NOMO-1 treated with DMSO at 0.1 percent for 48 hours (cell line): ENCODE results near the gene SMAD3.
"Not testable (repeated sequence)": the region's sequence is repeated elsewhere in the genome, so short reads cannot be mapped to it uniquely, and the experiment has no call there.

Experiments
- DNase-seq: peaks from one replicate; lab custom pipeline; 2025; ENCODE audit not compliant: unreplicated experiment; lab: John Stamatoyannopoulos, UW

The SMAD3 gene

DNA sequence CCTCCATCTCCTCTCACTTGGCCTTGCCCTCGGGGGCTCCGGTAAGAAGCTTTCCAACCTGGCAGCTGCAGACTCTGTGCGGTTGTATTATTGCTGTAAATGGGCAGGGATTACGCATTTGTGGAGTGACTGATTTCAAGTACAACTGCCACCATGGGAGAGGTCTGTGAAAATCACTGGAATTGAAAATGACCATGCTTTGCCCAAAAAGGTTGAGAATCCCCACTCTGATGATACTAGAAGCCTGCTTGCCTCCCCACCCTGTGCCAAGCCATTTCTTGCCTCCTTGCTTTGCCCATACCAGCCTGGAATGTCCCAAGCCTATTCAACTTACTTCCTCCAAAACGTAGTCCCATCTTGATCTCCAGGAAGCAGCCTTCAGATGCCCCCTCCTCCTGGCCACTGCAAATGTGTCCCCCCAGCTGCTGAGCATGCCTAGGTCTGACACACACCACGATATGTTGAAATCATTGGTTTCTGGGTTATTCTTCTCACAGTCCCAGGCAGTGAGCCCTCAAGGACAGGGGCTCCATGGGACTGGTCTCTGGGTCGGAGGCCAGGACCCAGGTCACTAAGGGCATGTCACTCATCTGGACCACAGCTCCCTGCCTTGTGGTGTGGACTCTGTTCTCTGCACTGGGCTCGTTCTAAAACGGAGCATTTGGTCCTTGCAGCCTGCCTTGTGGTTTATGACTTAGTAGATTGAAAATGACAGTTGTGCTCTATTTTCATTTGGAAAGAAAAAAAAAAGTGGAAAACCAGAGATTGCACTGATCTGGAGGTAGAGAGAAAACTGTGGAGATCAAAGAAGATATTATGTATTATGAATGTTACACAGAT is 42.9 kb downstream of the SMAD3 start:
- DNase-seq, result no peak

DNA sequence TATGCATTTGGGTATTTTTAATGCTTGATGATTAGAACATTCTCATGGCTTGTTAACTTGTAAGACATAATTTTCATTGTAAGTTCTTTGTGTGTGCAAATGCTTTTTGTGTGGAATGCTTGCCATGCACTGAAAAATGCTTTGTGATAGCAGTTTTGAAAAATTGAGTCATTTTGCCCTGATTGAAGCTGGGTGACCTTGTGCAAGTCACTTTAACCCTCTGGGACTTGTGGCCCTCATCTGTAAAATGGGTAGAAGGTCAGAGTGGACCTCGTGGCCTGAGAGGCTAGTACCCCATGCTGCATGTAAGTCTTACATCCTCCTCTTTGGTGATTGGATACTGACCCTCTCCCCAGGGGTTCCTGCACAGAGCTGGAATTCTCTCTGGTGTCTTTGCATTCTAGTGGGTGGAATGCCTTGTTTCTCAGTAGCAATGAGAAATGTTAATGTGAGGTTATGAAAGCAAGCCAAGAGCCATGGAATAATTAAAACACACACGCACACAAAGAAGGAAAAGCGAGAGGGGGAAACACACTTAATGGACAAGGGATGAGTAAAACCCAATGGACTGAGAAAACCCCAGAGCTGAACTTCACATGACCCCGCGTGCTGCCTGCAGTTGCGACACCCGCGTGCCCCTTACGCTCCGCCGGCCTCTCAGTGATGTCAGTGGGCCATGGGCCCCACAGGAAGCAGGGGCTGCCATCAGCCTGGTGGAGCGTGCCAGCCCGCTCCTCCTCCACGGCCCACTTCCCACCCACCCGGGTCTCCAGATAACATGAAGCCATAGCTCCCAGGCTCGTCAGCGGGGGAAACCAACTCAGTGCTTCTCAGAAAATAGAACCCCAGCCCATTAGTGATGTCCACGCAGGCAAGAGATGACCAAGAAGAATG is 44.0 kb downstream of the SMAD3 start:
- DNase-seq, result peak; percentile 76

DNA sequence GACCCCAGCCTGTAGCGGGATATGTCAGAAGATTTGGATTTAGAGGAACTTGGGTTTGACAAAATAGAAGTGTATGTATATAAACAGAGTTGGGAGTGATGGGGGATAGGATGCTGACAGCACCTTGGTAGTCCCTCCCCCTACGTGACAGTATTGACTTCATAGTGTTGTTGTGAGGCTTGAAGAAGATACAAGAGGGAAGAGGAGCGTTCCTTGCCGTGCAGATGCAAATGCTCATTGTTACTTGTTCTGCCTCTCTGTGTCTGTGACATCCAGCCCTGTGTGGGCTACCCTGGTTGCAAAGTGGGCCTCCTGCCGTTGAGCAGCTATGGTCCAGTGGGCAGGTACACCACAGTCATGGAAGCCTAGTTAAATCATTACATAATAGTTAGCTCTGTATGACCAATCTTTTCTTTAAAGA is 45.0 kb downstream of the SMAD3 start:
- no peak for DNase-seq

- DNase-seq, result peak; percentile 34
Measured at GRCh38 chr15:67110958-67111864, 45.8 kb downstream of the SMAD3 start.

- DNase-seq, result no peak
Measured at GRCh38 chr15:67114046-67114445, 48.6 kb downstream of the SMAD3 start.

DNA sequence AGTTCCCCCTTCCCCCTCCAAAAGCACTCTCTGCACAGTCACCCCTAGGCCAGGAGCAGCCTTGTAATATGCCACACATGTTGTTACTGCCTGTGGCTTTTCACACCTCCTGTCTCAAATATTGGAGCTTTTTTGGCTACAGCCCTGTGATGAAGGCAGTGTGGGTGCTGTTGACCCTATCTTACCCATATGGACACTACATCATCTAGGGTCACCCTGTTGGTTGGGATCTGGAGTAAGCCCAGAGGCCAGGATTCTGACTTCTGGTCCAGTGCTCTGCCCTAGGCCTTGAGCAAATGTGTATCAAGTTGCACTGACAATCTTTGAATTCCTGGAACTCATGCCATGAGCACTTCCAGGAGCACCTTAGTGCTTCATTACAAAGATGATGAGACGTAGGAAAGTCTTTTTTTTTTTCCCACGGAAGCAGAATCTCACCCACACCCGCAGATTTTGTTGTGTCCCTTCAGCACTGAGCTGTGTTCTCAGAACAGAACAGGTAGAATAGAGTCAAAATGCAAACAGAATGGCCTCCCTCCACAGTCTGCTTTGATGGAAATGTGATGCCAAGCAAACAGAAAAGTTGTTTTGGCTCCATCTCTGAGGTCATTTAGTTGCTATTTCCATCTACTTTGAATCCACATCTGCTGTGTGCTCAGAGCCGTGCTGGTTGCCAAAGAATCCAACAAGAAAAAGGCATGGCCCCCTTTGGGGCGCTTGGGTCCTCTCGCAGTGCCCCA is 49.6 kb downstream of the SMAD3 start:
- no peak for DNase-seq

DNA sequence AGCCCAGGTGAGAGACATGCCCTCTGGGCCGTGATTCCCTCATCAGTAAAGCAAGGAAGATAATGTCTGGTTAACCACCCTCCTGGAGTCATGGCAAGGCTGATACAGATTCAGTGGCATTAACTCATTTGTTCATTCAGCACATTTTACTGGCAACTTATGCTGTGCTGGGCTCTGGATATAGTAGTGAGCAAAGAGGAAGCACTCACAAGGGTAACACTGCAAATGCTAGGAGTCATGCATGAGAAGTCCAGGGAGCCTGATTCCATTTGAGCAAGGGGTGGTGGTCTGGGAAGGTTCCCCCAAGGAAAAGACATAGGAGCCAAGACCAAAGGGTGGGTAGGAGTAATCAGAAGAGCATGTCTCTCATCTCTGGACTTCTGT is 50.2 kb downstream of the SMAD3 start:
- no peak for DNase-seq

- DNase-seq, result no peak
Measured at GRCh38 chr15:67116742-67117141, 51.3 kb downstream of the SMAD3 start.

DNA sequence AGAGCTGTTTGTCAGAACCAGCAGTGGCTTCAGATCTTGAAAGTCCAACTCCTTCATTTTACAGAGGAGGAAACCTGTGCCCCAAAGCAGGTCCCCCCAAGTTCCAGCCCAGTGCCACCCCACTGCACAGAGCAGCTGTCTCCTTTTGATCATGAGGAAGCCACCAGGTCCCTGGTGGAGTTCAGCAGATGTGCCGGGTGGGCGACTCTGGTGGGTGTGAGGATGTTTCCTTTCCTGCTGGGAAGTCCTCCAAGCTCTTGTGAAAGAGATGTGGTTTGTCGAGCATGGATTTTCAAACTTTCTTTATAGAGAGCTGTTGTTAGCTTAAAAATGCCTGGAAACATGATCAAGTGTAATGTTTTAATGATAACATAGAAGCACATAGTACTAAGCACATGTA is 52.0 kb downstream of the SMAD3 start:
- DNase-seq, result no peak

- no peak for DNase-seq
Measured at GRCh38 chr15:67118808-67119207, 53.4 kb downstream of the SMAD3 start.

DNA sequence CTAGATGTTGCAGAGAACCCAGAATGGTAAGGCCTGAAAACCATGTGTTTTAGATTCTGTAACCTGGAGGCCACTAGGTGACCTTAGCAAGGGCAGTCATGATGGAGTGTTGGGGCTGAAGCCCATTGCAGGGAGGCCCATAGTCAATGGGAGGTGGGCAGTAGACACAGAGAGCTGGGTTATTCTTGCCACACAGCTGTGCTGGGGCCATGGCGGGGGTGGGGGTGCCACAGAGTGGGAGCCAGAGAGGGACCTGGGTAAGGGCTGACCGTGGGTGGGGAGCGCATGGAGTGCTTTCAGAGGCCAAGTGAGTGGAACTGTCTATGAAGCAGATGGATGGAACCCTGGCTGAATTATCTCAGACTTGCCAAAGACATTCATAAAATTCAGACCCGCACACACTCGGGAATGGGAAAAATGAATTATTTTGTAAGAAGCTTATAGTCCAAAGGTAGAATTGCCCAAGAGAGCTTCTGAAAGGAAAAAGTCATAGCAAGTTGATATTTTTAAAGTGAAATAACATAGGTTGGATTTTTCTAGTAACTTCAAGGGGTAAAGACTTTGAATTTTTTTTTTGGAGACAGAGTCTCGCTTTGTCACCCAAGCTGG is 53.9 kb downstream of the SMAD3 start:
- DNase-seq, result no peak

DNA sequence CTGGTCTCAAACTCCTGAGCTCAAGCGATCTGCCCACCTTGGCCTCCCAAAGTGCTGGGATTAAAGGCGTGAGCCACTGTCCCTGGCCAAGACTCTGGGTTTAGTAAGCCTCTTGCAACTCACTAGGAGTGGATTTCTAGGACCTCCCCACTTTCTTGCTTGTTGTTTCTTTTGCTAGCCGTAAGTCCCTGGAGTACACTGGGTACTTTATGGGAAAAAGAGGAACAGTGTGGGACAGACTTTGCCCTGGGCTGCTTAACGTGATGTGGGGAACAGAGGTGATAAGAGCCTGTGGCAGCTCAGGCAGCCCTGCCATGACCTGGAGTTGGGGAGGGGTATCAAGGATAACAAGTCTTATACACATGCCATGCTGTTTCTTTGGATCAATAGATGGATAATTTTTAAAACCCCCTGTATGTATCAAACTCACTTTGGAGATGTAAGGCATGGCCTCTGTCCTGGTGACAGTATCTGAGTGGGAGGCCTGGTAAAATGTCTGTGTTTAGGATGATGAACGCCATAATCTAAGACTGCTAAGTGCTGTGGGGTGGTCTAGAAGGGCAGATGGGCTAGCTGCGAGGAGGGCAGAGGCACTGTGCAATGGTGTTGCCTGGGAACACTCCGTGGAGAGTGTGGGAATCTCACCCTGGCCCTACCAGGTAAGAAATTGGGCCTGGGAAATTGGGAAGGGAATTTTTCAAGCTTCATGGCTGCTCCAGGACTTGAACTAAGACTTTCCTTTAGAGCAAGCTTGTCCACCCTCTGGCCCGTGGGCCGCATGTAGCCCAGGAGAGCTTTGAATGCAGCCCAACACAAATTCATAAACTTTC is 54.8 kb downstream of the SMAD3 start:
- no peak for DNase-seq

- DNase-seq, result no peak
Measured at GRCh38 chr15:67120839-67121643, 55.6 kb downstream of the SMAD3 start.

- DNase-seq, result no peak
Measured at GRCh38 chr15:67121644-67122605, 56.5 kb downstream of the SMAD3 start.

- not testable (repeated sequence) for DNase-seq
Measured at GRCh38 chr15:67122816-67123215, 57.4 kb downstream of the SMAD3 start.

DNA sequence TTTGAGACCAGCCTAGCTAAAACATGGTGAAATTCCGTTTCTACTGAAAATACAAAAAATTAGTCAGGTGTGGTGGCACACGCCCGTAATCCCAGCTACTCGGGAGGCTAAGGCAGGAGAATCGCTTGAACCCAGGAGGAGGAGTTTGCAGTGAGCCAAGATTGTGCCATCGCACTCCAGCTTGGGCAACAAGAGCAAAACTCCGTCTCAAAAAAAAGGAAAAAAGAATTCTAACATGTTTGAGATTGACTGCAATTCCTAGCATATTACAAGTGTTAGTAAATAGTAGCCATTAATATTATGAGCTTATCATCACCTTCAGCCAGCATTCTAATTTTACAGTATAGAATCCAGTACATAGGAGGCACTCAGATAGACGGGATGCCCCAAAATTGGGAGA is 57.9 kb downstream of the SMAD3 start:
- DNase-seq, result not testable (repeated sequence)

GRCh38 chr15:67124111-67124510 is 58.7 kb downstream of the SMAD3 start:
- no peak for DNase-seq
